ENCODE data around the gene PUSL1.

PUSL1 gene

DNA sequence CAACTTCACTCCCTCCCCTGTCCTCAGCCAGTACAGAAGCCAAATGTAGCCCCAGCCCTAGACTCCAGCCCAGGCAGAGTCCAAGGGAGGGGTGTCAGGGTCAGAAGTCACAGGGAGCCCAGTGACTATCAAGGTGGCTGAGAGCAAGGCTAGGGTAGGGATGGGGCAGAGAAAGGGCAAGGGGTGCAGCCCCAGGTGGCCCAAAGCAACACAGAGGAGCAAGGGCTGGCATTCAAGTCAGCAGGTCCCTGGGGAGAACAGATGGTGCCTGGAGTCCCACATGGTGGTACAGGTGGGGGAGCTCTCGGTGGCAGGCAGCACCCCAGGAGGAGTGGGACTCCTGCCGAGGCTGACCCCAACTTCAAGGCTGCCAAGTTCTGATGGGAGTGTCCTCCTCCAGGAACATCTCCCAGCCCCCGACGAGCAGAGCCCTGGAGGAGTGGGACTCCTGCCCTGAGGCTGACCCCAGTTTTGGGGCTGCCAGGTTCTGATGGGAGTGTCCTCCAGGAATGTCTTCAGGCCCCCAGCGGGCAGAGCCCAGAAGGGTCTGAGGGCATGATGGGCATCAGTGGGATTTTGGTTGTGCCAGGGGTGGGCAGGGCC, 44.5 kb downstream of the PUSL1 start:
- peak overlapping the region; percentile 29 for H3K27ac ChIP-seq (ENCODE audit: low read depth, low read length, severe bottlenecking)
- no peak overlapping the region for H3K4me3 ChIP-seq (ENCODE audit: extremely low read depth, insufficient read depth, low read length, poor library complexity, severe bottlenecking)
- peaks cover 20% of the 10 kb centered on the region for H3K36me3 ChIP-seq (ENCODE audit: control insufficient read depth, insufficient read depth, low read length)
- no peaks in the 10 kb centered on the region for H3K9me3 ChIP-seq (ENCODE audit: control insufficient read depth, low read length)
- 63 to 100% methylated on average over 1 to 3 of the region's 5 CpGs for WGBS, 2 experiments (ENCODE audit: insufficient coverage in 2 of 2)
- peaks cover 26% of the 10 kb centered on the region for H3K4me1 ChIP-seq (ENCODE audit: control insufficient read depth, insufficient read depth, low read length, poor library complexity, severe bottlenecking)

DNA sequence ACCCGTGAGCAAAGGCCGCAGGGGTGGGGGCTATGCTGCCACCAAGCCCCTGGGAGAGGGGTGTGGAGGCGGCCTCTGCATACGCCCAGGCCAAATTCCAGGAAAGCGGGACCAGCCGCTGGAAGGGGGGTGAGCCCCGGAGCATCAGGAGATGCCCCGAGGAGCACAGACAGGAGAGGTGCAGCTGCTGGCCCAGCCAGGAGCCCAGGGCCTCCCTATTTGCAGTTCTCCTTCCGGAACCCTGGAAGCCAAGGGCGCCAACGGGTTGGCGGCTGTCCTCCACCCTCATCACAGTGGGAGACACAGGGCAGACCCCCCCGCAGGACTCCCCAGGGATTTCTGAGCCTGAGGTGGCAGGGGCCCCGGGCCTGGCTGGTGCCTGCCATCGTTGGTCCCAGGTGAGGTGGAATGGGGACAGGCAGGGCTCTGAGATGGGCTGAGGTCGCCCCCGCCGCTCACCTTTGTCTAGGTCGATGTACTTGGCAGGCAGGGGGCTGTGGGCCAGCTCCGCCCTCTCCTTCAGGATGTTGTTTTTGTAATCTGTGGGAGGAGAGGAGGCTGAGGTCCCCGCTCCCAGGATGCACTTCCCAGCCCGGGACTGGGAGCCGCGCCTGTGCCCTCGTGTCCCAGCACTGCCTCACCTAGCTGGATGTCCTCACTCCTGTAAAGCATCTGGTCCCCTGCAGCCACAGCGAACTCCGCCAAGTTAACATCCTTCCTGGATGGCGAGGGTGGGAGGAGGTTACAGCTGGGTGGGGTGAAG, 45.2 kb downstream of the PUSL1 start:
- H3K4me3 ChIP-seq (ENCODE audit: extremely low read depth, insufficient read depth, low read length, poor library complexity, severe bottlenecking), result no peak overlapping the region
- peaks cover 20% of the 10 kb centered on the region for H3K36me3 ChIP-seq (ENCODE audit: control insufficient read depth, insufficient read depth, low read length)
- no peaks in the 10 kb centered on the region for H3K9me3 ChIP-seq (ENCODE audit: control insufficient read depth, low read length)
- peak overlapping the region; percentile 29 for H3K27ac ChIP-seq (ENCODE audit: low read depth, low read length, severe bottlenecking)
- peaks cover 25% of the 10 kb centered on the region for H3K4me1 ChIP-seq (ENCODE audit: control insufficient read depth, insufficient read depth, low read length, poor library complexity, severe bottlenecking)
- WGBS, 2 experiments (ENCODE audit: insufficient coverage in 2 of 2), result 76 to 82% methylated on average over 25 of the region's 28 CpGs

DNA sequence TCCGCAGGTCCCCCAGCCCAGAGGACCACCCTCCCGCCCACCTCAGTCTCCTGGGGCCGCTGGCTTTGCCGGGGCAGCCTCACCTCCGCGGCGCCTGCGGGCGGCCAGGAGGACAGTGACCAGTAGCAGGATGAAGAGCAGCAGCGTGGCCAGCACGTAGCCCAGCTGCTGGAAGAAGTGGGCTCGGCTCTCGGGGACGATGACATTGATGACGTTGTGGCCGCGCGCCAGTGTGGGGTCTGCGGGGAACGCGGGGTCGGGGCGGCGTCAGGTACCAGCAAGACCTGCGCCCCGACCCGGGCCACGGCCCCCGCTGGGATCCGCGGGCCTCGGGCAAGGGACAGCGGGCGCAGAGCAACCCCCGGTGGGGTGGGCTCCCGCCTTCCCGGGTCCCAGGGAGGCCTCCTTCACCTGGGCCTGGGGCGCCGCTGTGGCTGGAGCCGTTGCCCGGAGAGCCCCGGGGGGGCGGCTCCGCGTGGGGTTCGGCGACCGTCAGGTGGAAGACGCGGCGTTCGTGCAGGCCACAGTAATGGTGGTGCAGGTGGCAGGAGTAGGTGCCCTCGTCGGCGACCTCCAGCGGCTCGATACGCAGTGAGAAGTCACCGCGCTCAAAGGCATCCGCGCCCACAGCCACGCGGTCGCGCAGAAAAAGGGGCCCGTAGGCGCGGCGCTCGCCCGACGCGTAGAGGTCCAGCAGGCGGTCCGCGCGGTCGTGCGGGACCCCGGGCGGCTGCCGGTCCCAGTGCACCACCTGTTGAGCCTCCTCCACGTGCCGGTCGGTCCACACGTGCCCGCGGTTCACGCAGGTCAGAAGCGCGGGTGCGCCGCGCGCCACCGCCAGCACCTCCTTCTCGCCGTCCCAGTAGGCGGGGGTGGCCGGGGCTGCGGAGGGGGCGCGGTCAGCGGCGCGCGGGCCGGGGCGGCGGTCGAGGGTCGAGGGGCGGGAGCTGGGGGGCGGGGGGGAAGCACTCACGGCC, 46.2 kb downstream of the PUSL1 start:
- no peaks in the 10 kb centered on the region for H3K9me3 ChIP-seq (ENCODE audit: control insufficient read depth, low read length)
- no peak overlapping the region for H3K4me3 ChIP-seq (ENCODE audit: extremely low read depth, insufficient read depth, low read length, poor library complexity, severe bottlenecking)
- 97% methylated on average over 99 to 109 of the region's 116 CpGs for WGBS, 2 experiments (ENCODE audit: insufficient coverage in 2 of 2)
- H3K27ac ChIP-seq (ENCODE audit: low read depth, low read length, severe bottlenecking), result no peak overlapping the region
- peaks cover 20% of the 10 kb centered on the region for H3K36me3 ChIP-seq (ENCODE audit: control insufficient read depth, insufficient read depth, low read length)
- H3K4me1 ChIP-seq (ENCODE audit: control insufficient read depth, insufficient read depth, low read length, poor library complexity, severe bottlenecking), result peaks cover 33% of the 10 kb centered on the region

DNA sequence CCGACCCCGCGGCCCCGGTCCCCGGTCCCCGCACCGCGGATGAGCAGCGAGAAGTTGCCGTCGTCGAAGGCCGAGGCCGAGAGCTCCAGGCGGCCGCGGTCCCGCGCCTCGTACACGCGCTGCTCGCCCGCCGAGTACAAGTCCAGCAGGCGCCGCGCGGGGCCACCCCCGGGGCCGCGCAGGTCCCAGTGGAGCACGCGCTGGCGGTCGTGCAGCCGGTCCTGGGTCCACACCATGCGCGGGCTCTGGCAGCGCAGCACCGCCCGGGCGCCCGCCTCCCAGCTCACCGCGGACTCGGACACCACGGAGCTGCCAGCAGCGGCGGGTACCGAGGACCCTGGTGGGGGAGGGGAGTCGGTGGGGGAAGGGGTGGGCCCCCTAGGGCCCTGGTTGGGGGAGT, 47.0 kb downstream of the PUSL1 start:
- Histone ChIP-seq H3K9me3 (ENCODE audit: control insufficient read depth, low read length) (no peaks in the 10 kb centered on the region), H3K27ac (ENCODE audit: low read depth, low read length, severe bottlenecking) (no peak overlapping the region), H3K4me1 (ENCODE audit: control insufficient read depth, insufficient read depth, low read length, poor library complexity, severe bottlenecking) (peaks cover 41% of the 10 kb centered on the region), H3K36me3 (ENCODE audit: control insufficient read depth, insufficient read depth, low read length) (peaks cover 20% of the 10 kb centered on the region), H3K4me3 (ENCODE audit: extremely low read depth, insufficient read depth, low read length, poor library complexity, severe bottlenecking) (no peak overlapping the region)
- WGBS, 2 experiments (ENCODE audit: insufficient coverage in 2 of 2), result 97 to 98% methylated on average over 23 to 37 of the region's 52 CpGs

DNA sequence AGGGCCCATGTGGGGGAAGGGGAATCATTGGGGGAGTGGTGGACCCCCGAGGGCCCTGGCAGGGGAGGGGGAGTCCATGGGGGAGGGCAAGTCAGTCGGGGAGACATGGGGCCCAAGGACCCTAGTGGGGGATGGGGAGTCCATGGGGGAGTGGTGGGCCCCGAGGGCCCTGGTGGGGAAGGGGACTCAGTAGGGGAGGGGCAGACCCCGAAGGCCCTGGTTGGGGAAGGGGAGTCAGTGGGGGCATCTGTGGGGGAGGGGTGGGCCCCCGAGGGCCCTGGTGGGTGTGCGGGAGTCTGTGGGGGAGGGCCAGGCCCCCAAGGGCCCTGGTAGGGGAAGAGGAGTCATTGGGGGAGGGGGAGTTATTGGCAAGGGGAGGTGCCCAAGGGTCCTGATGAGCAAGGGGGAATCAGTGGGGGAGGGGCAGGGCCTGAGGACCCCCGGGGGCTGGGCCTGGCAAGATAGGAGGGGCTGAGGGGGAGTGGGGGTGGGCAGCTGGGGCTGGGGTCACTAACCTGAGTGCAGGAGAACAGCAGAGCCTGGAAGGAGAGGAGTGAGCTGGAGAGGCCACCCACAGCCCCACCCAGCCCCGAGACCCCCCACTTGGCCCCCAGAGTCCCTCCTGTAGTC, 47.9 kb downstream of the PUSL1 start:
- Histone ChIP-seq H3K36me3 (ENCODE audit: control insufficient read depth, insufficient read depth, low read length) (peaks cover 20% of the 10 kb centered on the region), H3K9me3 (ENCODE audit: control insufficient read depth, low read length) (no peaks in the 10 kb centered on the region), H3K27ac (ENCODE audit: low read depth, low read length, severe bottlenecking) (peak overlapping the region; percentile 5), H3K4me1 (ENCODE audit: control insufficient read depth, insufficient read depth, low read length, poor library complexity, severe bottlenecking) (peaks cover 49% of the 10 kb centered on the region), H3K4me3 (ENCODE audit: extremely low read depth, insufficient read depth, low read length, poor library complexity, severe bottlenecking) (peak overlapping the region; percentile 88)
- WGBS, 2 experiments (ENCODE audit: insufficient coverage in 2 of 2), result 93% methylated on average over 4 of the region's 8 CpGs; no CpG with 5 or more reads in 1 of the 2 experiments

DNA sequence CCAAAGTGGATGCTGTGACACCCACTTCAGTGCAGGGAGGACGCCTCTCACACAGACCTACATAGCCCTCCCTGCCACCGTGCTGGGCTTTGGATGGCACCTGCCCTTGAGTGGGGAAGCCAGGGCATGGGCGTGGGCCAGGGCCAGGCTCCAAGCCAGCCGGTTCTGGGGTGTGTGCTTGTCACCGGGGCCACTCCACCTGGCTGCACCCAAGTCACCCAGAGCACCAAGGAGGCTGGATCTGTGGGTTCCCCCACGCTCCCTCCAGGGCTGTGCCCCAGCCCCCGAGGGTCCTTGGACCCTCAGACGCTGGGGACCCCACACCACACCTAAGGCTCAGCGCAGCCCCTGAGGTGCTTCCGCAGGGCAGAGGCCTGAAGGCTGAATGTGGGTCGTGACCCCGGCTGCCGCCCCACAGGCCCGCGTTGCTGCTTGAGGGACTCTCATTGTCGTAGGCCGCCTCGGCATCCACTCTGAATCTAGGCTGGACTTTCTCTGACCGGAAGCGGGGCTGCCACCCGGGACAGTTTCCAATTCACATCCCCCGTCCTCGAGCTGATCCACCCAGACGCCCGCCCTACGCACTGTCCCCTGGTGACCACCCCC, 48.5 kb downstream of the PUSL1 start:
- H3K27ac ChIP-seq (ENCODE audit: low read depth, low read length, severe bottlenecking), result no peak overlapping the region
- peaks cover 20% of the 10 kb centered on the region for H3K36me3 ChIP-seq (ENCODE audit: control insufficient read depth, insufficient read depth, low read length)
- H3K4me3 ChIP-seq (ENCODE audit: extremely low read depth, insufficient read depth, low read length, poor library complexity, severe bottlenecking), result peak overlapping the region; percentile 88
- peaks cover 49% of the 10 kb centered on the region for H3K4me1 ChIP-seq (ENCODE audit: control insufficient read depth, insufficient read depth, low read length, poor library complexity, severe bottlenecking)
- WGBS, 2 experiments (ENCODE audit: insufficient coverage in 2 of 2), result 75 to 80% methylated on average over 23 to 25 of the region's 26 CpGs
- H3K9me3 ChIP-seq (ENCODE audit: control insufficient read depth, low read length), result no peaks in the 10 kb centered on the region

DNA sequence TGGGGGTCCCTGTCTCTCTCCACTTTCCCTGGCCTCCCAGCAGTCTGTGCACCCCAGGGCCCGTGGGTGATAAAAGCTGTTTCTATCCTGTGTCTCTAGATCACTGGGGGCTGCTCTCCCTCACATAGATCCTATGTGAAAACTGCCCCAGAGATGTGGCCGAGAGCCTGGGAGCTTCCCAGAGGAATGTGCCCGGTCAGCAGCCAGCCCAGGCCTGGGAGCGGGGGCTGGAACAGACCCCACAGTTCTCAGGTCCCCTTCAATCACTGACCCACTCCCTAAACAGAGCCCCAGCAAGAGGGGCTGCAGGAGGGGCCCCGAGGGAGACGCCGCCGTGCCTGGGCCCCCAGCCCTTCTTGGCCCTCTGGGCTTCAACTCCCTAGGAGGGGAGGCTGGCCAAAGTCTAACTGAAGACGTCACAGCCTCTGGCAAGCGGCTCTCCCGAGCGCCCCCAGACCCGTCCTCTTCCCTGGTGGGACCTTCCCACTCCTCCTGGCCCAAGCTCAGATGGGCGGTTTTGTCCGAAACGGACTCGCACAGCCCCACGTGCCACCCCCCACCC, 49.6 kb downstream of the PUSL1 start:
- 8 to 13% methylated on average over 14 to 16 of the region's 18 CpGs for WGBS, 2 experiments (ENCODE audit: insufficient coverage in 2 of 2)
- peaks cover 15% of the 10 kb centered on the region for H3K36me3 ChIP-seq (ENCODE audit: control insufficient read depth, insufficient read depth, low read length)
- H3K27ac ChIP-seq (ENCODE audit: low read depth, low read length, severe bottlenecking), result peak overlapping the region; percentile 97
- H3K4me3 ChIP-seq (ENCODE audit: extremely low read depth, insufficient read depth, low read length, poor library complexity, severe bottlenecking), result peak overlapping the region; percentile 88
- no peaks in the 10 kb centered on the region for H3K9me3 ChIP-seq (ENCODE audit: control insufficient read depth, low read length)
- H3K4me1 ChIP-seq (ENCODE audit: control insufficient read depth, insufficient read depth, low read length, poor library complexity, severe bottlenecking), result peaks cover 46% of the 10 kb centered on the region

DNA sequence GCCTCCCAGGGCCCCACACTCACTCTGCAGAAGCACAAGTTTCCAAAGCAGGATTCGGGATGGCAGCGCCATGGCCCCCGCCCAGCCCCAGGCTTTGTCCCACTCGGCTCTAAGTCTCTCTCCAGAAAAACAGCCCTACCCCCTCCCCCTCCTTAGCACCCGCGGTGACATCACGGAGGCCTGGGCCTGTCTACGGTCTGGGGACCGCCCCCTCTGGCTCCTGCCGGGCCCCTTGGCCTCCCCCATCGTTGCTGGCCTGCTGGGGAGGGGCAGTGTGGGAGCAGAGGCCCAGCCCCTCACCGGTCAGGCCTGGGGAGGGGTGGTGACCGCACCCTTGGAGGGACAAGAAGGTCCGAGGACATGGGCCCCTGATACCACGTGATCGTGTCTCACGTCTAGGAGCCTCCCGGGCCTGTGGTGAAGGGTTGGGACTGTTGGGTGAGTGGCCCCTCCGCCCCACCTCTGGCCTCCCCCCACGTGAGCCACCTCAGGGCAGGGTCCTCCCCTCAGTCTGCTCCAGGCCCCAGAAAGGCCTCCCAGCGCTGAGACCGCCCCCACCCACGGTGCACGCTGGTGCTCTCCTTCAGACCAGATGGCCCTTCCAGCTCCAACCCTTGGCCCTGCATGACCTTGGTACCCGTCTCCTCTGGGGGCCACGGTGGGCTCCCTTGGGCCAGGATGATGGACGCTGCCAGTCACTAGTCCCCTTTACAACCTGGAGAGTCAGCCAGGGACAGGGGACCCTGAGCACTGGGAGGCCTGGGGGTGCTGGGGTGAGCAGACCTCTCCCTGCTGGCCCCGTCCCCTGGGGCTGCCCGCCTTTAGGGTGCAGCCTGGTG, 50.3 kb downstream of the PUSL1 start, which contains the start of gene MXRA8:
TSS of gene MXRA8 (minus strand) at position 123 of the 839 bp plus-strand sequence. CDS start at position 72, 51 bp downstream.
- WGBS, 2 experiments (ENCODE audit: insufficient coverage in 2 of 2), result 49 to 57% methylated on average over 19 of the region's 29 CpGs
- Histone ChIP-seq H3K4me1 (ENCODE audit: control insufficient read depth, insufficient read depth, low read length, poor library complexity, severe bottlenecking) (peaks cover 39% of the 10 kb centered on the region), H3K27ac (ENCODE audit: low read depth, low read length, severe bottlenecking) (peak within 1 kb of the TSS; percentile 97), H3K9me3 (ENCODE audit: control insufficient read depth, low read length) (no peaks in the 10 kb centered on the region), H3K36me3 (ENCODE audit: control insufficient read depth, insufficient read depth, low read length) (peaks cover 9% of the 10 kb centered on the region), H3K4me3 (ENCODE audit: extremely low read depth, insufficient read depth, low read length, poor library complexity, severe bottlenecking) (peak within 1 kb of the TSS; percentile 88)

DNA sequence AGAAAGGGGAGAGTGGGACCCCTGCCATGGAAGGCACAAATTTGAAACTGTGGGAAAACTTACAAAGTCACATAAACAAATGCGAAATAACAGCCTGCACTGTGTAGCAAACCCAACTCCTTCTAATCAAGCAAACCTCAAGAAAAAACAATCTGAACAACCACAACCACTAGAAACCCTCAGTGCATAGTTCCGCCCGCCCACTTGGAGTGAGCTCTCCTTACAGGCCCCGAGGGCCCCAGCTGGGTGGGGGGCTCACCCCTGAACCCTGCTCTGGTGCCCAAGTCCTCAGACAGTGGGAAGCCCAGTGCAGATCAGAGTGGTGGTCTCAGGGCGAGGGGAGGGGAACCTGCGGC, 50.9 kb downstream of the PUSL1 start:
- no peaks in the 10 kb centered on the region for H3K9me3 ChIP-seq (ENCODE audit: control insufficient read depth, low read length)
- H3K27ac ChIP-seq (ENCODE audit: low read depth, low read length, severe bottlenecking), result peak overlapping the region; percentile 97
- peaks cover 3% of the 10 kb centered on the region for H3K36me3 ChIP-seq (ENCODE audit: control insufficient read depth, insufficient read depth, low read length)
- WGBS, 2 experiments (ENCODE audit: insufficient coverage in 2 of 2), result 81 to 83% methylated on average over 3 to 4 of the region's 6 CpGs
- H3K4me3 ChIP-seq (ENCODE audit: extremely low read depth, insufficient read depth, low read length, poor library complexity, severe bottlenecking), result no peak overlapping the region
- peaks cover 39% of the 10 kb centered on the region for H3K4me1 ChIP-seq (ENCODE audit: control insufficient read depth, insufficient read depth, low read length, poor library complexity, severe bottlenecking)
